SK-N-SH treated with all-trans-retinoic acid at 6 μM for 48 hours (cell line): Measurements from ENCODE around the gene PHKA1.

Source experiments
- ATAC-seq: fragments of 200-7000 bp; cut with Tn5 transposase; 3 replicates; pipeline ENCODE4 v1.9.1; 2020; ENCODE audit warnings: mild to moderate bottlenecking, moderate library complexity
- CSDC2 ChIP-seq: fragments of 250-450 bp; sonication (Bioruptor Pico); IDR thresholded peaks from 2 replicates; pipeline ENCODE4 v1.5.0; 2020; ENCODE audit warnings: mild to moderate bottlenecking, moderate library complexity
- PPARA ChIP-seq: fragments of 250-450 bp; sonication (Bioruptor Pico); IDR thresholded peaks from 2 replicates; pipeline ENCODE4 v1.5.0; 2020; ENCODE audit warnings: mild to moderate bottlenecking, borderline replicate concordance
- TCF4 ChIP-seq: fragments of 250-450 bp; sonication (Bioruptor Pico); IDR thresholded peaks from 2 replicates; pipeline ENCODE4 v1.8.0; 2021; ENCODE audit warnings: mild to moderate bottlenecking, moderate library complexity, borderline replicate concordance
- ZFP30 ChIP-seq: fragments of 450-650 bp; formaldehyde crosslinking; IDR thresholded peaks from 2 replicates; pipeline ENCODE4 v1.5.0; 2022; ENCODE audit warnings: mild to moderate bottlenecking, moderate library complexity
- TF ChIP-seq, protein P1 (sequence below): fragments of 250-450 bp; sonication (Bioruptor Pico); IDR thresholded peaks from 2 replicates; pipeline ENCODE4 v1.8.0; 2021; ENCODE audit warnings: low read depth, mild to moderate bottlenecking, moderate library complexity, borderline replicate concordance

PHKA1 gene

DNA sequence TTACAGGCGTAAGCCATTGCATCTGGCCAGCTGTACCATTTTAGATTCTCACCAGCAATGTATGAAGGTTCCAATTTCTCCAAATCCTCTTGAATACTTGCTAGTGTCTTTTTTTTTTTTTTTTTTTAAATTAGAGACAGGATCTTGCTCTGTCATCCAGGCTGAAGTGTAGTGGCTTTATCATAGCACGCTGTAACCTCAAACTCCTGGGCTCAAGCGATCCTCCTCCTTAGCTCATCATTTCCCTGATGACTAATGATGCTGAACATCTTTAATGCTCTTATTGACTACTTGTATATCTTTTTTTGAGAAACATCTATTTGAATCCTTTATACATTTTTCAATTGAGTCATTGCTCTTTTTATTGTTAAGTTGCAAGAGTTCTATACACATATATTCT, 181.7 kb downstream of the PHKA1 start:
- TF ChIP-seq ZFP30 (CRISPR knock-in tag): no peak
- no peak for TF ChIP-seq CSDC2 (CRISPR knock-in tag)
- TF ChIP-seq PPARA: no peak
- TF ChIP-seq, protein P1, sequence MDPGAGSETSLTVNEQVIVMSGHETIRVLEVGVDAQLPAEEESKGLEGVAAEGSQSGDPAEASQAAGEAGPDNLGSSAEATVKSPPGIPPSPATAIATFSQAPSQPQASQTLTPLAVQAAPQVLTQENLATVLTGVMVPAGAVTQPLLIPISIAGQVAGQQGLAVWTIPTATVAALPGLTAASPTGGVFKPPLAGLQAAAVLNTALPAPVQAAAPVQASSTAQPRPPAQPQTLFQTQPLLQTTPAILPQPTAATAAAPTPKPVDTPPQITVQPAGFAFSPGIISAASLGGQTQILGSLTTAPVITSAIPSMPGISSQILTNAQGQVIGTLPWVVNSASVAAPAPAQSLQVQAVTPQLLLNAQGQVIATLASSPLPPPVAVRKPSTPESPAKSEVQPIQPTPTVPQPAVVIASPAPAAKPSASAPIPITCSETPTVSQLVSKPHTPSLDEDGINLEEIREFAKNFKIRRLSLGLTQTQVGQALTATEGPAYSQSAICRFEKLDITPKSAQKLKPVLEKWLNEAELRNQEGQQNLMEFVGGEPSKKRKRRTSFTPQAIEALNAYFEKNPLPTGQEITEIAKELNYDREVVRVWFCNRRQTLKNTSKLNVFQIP (CRISPR knock-in tag): no peak
- no peak for TF ChIP-seq TCF4 (CRISPR knock-in tag)
- TF ChIP-seq, all 23 proteins: peak for 0
- ATAC-seq: no peak
